ENCODE data around the gene SPTBN1. TPM values are rescaled to one million over a fixed set of nuclear protein-coding genes. Genes with fewer than 3 reads are reported as not detected.

Gene SPTBN1
- total and polyA plus RNA-seq, 2 donors: 118 to 352 TPM

DNA sequence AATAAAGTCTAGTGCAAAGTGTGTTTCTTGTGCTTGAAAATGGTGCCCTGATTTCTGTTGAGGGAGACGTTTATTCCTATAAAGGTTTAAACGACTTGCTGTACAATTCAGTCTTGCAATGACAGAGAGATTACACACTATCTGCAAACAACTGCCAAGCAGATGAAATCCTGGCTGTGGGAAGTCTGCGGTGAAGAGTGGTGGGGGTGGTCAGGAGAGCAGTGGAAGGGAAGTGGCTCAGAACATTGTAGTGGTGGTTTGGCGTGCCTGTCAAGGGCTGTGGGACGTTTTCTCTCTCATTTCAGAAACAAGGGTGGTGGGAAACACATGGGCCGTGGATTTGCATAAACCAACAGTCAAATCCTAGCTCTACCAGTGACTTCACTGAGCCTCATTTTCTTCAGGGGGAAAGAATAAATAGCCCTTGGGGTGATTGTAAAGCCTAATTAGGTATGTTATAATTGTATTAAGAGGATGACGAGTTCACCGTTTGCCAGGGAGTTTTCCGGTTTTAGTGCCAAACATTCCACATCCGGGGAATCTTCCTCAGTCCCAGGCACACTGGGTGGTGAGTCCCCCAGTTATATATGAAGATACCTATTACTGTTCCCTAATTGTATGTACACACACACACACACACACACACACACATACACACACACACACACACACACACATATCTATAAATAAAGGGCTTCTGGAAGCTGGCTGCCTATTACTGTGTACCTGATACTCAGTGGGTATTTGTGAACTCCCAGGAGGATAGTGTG, 115.0 kb downstream of the SPTBN1 start:
- H3K27ac ChIP-seq (ENCODE audit: low read depth): no peak overlapping the region
- no peak for DNase-seq (ENCODE audit: extremely low spot score)
- H3K4me3 ChIP-seq (ENCODE audit: low read depth, low read length): no peak overlapping the region
- WGBS: 15% methylated on average over 10 of the region's 10 CpGs
- H3K36me3 ChIP-seq (ENCODE audit: insufficient read depth): no peaks in the 10 kb centered on the region
- H3K4me1 ChIP-seq (ENCODE audit: insufficient read depth): peaks cover 4% of the 10 kb centered on the region

DNA sequence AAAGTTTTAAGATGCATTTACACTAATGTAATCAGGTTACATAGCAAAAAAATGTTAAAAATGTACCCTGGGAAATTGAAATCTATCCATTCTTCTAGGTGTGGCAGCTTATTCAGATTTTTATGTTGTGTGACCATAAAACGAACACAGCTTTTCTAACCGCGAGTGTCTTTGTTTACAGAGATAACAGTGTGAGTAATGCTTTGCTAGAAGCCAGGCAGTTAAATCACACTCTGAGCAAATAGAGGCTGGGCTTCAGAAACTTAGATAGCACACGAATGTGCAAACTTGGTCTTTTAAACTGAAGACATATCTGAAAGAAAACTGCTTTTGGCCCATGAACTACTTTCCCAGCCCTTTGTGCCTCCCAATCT, 116.1 kb downstream of the SPTBN1 start:
- DNase-seq (ENCODE audit: extremely low spot score): no peak
- 2% methylated on average over 4 of the region's 4 CpGs for WGBS
- Histone ChIP-seq H3K4me1 (ENCODE audit: insufficient read depth) (peaks cover 4% of the 10 kb centered on the region), H3K4me3 (ENCODE audit: low read depth, low read length) (no peak overlapping the region), H3K36me3 (ENCODE audit: insufficient read depth) (no peaks in the 10 kb centered on the region), H3K27ac (ENCODE audit: low read depth) (peak overlapping the region; percentile 84)

DNA sequence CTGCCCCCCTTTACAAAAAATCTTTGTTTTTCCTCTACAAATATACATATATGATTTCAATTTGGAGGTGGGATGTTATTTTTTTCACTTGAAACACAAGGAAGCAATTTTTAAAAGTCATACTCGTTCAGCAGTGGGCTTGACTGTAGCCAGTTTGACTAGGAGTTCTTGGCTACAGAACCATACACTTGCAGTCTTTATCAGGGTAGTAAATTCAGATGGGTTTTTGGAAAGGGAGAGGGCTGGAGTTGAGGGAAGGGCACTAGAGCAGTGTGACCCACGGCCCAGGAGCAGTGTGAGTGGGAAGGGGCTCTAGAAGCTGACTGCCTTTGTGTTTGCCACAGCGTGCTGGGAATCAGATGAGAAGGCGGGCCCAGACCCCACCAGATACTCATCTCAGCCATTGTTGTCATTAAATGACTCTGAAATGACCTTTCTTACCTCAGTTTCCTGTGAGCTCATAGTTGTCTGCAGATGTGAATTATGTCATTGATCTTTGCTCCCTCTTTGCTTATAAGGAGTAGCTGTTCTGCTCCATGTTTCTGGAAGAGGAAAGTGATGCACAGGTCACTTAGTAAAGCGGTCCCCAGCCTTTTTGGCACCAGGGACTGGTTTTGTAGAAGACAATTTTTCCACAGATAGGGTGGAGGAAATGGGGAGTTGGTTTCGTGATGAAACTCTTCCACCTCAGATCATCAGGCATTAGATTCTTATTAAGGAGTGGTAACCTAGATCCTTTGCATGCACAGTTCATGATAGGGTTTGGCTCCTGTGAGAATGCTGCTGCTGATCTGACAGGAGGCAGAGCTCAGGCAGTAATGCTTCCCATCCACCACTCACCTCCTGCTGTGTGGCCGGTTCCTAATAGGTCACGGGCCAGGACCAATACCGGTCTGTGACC, 116.8 kb downstream of the SPTBN1 start:
- Histone ChIP-seq H3K36me3 (ENCODE audit: insufficient read depth) (no peaks in the 10 kb centered on the region), H3K27ac (ENCODE audit: low read depth) (peak overlapping the region; percentile 84), H3K4me3 (ENCODE audit: low read depth, low read length) (no peak overlapping the region), H3K4me1 (ENCODE audit: insufficient read depth) (peaks cover 5% of the 10 kb centered on the region)
- no peak for DNase-seq (ENCODE audit: extremely low spot score)
- 62% methylated on average over 9 of the region's 9 CpGs for WGBS

DNA sequence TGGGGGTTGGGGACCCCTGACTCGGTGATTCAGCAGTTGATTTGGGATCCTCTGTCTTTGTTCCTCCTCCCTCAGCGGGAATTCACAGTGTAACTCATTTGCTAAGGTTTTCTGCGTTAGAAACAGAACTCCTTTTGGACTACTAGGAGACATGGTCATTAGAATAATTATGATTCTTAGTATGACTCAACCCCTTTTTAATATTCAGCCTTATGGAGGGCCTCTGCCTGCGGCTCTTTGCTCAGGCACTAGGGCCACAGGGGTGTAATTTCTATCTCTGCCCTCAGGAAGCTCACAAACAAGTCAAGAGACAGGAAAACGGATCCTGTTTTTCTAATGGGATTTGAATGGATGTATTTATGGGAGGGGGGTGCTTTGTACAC, 117.4 kb downstream of the SPTBN1 start:
- 86% methylated on average over 5 of the region's 5 CpGs for WGBS
- H3K36me3 ChIP-seq (ENCODE audit: insufficient read depth): no peaks in the 10 kb centered on the region
- no peak overlapping the region for H3K4me3 ChIP-seq (ENCODE audit: low read depth, low read length)
- no peak for DNase-seq (ENCODE audit: extremely low spot score)
- H3K27ac ChIP-seq (ENCODE audit: low read depth): peak overlapping the region; percentile 25
- H3K4me1 ChIP-seq (ENCODE audit: insufficient read depth): peaks cover 5% of the 10 kb centered on the region

DNA sequence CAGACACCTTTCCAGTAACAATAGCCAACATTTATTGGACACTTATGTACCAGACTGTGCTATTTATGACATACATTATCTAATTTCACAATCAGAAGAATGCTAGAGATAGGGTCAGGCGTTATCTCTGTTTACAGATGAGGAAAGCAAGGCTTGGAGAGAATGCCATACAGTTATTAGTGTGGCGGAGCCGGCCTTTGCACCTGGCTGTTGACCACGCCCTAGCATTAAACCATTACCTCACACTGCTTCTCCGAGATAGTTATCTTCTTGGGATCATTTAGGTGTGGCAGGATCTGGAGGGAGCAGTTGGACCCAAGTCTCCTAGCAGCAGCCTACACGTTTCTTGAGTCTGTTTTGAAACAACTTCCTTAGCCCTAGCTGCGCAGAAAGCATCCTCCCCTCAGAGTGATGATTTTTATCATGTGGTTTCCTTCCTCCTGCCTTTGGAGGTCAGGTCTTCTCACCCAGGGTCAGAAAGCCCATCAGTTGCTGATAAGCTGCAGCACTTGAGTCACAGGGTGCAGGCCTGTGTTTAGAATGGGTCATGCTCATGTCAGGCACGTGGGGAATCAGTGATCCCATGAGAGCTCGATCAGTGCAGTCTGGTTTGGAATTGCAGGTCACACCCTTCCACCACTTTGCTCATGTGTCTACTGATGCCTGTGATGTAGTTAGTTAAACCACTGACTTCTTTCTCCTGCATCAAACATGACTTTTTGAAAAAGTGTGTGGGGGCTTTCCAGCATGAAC, 118.2 kb downstream of the SPTBN1 start:
- peaks cover 5% of the 10 kb centered on the region for H3K4me1 ChIP-seq (ENCODE audit: insufficient read depth)
- 47% methylated on average over 9 of the region's 9 CpGs for WGBS
- H3K36me3 ChIP-seq (ENCODE audit: insufficient read depth): no peaks in the 10 kb centered on the region
- no peak overlapping the region for H3K4me3 ChIP-seq (ENCODE audit: low read depth, low read length)
- no peak for DNase-seq (ENCODE audit: extremely low spot score)
- H3K27ac ChIP-seq (ENCODE audit: low read depth): peak overlapping the region; percentile 54

DNA sequence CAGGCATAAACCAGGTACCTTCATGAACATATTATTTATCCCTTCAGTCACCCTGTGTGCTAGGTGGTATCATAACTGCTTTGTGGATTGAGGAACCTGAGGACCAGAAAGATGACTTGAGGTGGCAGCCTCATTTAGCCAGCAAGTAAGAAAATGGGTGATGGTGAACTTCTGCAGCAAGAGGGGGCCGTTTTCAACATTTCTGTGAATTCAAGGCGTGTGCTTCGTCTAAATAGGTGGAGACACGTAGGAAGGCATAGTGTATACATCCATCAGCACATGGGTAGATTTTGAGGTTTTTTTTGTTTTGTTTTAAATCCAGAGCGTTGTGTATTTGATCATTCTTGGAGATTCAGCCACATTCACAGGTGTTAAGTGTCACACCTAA, 118.7 kb downstream of the SPTBN1 start:
- no peak for DNase-seq (ENCODE audit: extremely low spot score)
- WGBS: 88% methylated on average over 5 of the region's 5 CpGs
- Histone ChIP-seq H3K27ac (ENCODE audit: low read depth) (no peak overlapping the region), H3K4me3 (ENCODE audit: low read depth, low read length) (no peak overlapping the region), H3K4me1 (ENCODE audit: insufficient read depth) (peaks cover 5% of the 10 kb centered on the region), H3K36me3 (ENCODE audit: insufficient read depth) (no peaks in the 10 kb centered on the region)

DNA sequence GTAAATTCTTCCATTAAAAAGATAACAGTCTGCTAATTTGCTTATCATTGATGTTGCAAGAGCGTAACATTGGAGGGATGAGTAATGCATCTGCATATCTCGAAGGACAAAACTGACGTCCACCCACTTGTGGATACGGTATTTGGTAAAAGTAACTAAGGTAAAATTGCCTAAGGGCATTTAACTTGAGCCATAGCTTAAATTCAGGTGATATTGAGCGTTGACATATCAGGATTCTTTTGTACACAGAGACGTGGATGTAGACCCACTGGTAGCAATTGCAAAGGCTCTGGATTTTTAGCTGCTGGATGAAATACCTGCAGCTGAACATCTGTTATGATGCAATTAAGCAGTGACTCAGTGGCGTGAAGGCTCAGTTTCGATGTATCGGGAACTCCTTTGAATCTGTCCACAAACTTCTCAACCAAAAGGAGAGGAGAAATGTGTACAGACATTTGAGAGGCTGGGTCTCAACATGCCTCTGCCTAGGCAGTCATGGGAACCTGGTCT, 119.3 kb downstream of the SPTBN1 start:
- no peak for DNase-seq (ENCODE audit: extremely low spot score)
- peaks cover 5% of the 10 kb centered on the region for H3K4me1 ChIP-seq (ENCODE audit: insufficient read depth)
- 83% methylated on average over 9 of the region's 9 CpGs for WGBS
- H3K27ac ChIP-seq (ENCODE audit: low read depth): no peak overlapping the region
- no peaks in the 10 kb centered on the region for H3K36me3 ChIP-seq (ENCODE audit: insufficient read depth)
- no peak overlapping the region for H3K4me3 ChIP-seq (ENCODE audit: low read depth, low read length)

DNA sequence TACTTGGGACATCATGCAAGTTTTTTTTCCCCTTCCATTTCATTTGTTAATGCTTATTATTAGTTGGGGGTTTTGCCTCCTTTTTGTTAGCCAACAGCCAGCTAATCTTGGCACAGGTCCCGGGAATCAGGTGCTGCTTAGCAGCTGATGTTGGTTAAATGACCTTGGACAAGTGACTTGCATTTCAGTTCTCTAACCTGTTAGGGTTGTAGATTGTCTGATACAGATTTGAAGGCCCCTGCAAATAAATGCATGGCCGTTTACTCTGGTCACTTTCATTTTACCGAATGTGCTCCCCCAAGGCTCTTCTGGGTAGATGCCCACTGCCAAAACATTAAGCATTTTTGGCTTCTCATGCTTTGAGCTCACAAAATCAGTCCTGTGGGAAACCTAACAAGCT, 120.9 kb downstream of the SPTBN1 start:
- H3K27ac ChIP-seq (ENCODE audit: low read depth): no peak overlapping the region
- WGBS: 61% methylated on average over 3 of the region's 3 CpGs
- H3K4me1 ChIP-seq (ENCODE audit: insufficient read depth): peaks cover 5% of the 10 kb centered on the region
- H3K4me3 ChIP-seq (ENCODE audit: low read depth, low read length): no peak overlapping the region
- H3K36me3 ChIP-seq (ENCODE audit: insufficient read depth): no peaks in the 10 kb centered on the region
- DNase-seq (ENCODE audit: extremely low spot score): no peak

DNA sequence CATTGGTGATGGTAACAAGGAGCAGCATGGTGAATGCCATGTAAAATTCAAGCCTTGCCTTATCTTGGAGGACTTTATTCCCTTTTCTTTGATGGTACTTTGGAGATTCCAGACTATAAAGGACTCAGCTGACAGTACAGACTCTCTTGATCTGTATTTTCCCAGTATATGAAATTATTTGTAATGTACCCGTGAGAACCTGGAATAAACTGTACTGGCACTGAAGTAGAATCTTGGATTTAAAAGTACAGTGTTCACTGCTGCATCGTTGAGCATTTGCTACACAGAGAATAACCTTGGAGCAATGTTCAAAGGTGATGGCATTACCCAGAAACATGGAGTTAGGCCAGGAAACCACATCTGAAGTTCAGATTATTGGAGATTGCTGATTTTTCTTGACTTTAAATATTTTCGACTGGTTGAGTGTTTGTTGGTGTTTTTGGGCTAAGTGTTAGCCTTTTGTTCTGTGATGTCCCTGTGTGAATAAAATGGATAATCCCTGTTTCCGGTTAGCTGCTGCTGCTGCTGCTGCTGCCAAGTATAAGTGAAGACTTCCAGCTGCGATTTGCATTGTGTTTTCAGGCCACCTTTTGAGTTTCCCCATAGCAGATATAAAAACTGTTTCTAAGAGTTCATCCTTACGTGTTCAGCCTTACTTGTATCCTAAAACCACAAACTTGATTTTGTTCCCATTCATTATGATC, 122.0 kb downstream of the SPTBN1 start:
- 27% methylated on average over 6 of the region's 6 CpGs for WGBS
- no peaks in the 10 kb centered on the region for H3K36me3 ChIP-seq (ENCODE audit: insufficient read depth)
- no peak overlapping the region for H3K4me3 ChIP-seq (ENCODE audit: low read depth, low read length)
- H3K27ac ChIP-seq (ENCODE audit: low read depth): no peak overlapping the region
- H3K4me1 ChIP-seq (ENCODE audit: insufficient read depth): peaks cover 5% of the 10 kb centered on the region
- DNase-seq (ENCODE audit: extremely low spot score): no peak

DNA sequence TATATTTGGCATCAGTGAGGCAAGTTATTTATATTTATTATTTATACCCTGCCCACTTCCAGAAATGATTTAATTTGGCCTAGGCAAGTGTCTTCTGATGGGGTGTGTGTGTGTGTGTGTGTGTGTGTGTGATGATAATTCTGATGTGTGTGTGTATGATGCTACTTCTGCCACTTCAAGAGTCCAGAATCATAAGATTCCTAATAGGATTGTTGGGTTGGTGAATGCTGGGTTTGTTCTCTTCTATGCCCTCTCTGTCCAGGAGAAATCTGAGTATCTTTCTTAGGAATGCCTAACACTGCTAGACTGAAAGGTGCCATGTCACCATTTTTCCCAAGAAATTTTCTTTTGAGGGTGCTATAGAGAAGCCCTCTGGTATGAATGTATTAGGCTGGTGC, 122.5 kb downstream of the SPTBN1 start:
- no peaks in the 10 kb centered on the region for H3K36me3 ChIP-seq (ENCODE audit: insufficient read depth)
- DNase-seq (ENCODE audit: extremely low spot score): no peak
- H3K4me1 ChIP-seq (ENCODE audit: insufficient read depth): peaks cover 5% of the 10 kb centered on the region
- H3K4me3 ChIP-seq (ENCODE audit: low read depth, low read length): no peak overlapping the region
- no peak overlapping the region for H3K27ac ChIP-seq (ENCODE audit: low read depth)

DNA sequence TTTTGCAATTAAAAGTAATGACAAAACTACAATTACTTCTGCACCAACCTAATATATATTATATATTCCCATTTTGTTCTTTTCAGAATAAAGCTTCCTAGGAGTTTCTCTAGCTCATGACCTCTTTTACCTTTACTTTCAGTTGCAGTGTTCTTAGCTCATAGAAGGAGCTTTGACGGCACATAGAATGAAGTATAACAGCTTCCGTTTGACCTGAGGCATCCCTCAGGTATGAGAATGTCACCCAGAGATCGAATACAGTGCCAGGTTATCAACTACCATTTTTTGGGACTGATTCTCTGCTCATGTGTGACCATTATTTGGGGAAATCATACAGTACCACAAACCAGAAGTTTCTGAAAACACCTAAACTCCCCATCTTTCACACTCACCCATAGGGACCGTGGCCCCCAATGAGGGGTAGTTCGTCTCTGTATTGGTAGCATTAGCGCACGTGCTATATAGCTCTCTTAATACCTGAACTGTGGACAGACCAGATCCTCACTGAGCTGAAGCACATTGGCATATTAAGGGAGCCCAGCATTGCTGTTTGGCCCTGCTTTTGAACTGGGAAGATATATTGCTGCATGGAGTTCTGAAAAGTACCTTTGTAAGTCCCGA, 123.0 kb downstream of the SPTBN1 start:
- 88% methylated on average over 8 of the region's 8 CpGs for WGBS
- no peaks in the 10 kb centered on the region for H3K36me3 ChIP-seq (ENCODE audit: insufficient read depth)
- no peak for DNase-seq (ENCODE audit: extremely low spot score)
- H3K27ac ChIP-seq (ENCODE audit: low read depth): no peak overlapping the region
- no peak overlapping the region for H3K4me3 ChIP-seq (ENCODE audit: low read depth, low read length)
- H3K4me1 ChIP-seq (ENCODE audit: insufficient read depth): peaks cover 3% of the 10 kb centered on the region

DNA sequence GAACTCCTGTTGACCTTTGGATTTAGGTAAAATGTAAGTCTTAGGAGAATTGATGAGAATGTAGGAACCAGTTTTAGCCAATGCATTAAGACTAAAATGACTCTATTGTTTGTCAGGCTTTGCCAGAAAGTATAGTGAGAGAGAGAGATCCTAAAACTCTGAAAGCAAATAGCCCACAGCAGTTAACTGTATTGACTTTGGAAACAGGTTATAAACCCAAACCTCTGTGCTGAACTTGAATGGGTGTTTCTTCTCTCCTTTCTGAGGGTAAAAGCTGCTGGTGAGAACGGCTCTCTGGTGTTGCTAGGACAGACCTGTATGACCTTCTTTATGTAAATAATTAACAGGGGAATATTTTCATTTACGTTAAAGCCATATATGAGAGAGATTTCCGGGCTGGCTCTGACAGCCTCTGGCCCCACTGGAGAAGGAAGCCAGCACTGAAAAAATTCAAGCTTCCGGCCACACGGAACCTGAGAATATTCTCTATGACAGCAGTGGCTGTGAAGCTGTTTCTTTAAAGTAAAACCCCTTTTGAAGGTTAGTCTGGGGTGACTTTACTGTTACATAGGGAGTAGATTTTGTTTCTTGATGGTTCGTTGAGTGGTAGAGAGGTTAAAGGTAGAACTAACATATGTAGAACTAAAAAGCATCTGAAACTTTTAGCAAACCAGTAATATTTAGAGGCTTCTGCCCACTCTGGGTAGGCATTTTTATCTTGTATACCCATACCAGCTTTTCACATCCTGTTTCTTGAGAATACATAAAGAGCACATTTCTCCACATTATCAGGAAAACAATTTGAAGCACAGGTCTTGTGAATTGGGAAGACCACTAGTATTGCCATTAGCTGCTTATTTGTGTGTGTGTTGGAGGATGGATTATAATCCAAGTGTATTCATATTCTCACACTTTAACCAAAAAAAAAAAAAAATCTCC, 123.8 kb downstream of the SPTBN1 start:
- H3K4me1 ChIP-seq (ENCODE audit: insufficient read depth): peaks cover 3% of the 10 kb centered on the region
- DNase-seq (ENCODE audit: extremely low spot score): no peak
- WGBS: 50% methylated on average over 6 of the region's 6 CpGs
- no peak overlapping the region for H3K4me3 ChIP-seq (ENCODE audit: low read depth, low read length)
- H3K27ac ChIP-seq (ENCODE audit: low read depth): peak overlapping the region; percentile 38
- no peaks in the 10 kb centered on the region for H3K36me3 ChIP-seq (ENCODE audit: insufficient read depth)
